GM12878 (cell line): Measurements from ENCODE around the gene POLR2B. TPM values are rescaled to one million over a fixed set of nuclear protein-coding genes. Genes with fewer than 3 reads are reported as not detected.
"Not testable (repeated sequence)": the region's sequence is repeated elsewhere in the genome, so short reads cannot be mapped to it uniquely, and the experiment has no call there.

Experiments
- ATAC-seq: fragments of 200-7000 bp; cut with Tn5 transposase; 3 replicates; pipeline ENCODE4 v1.9.1; 2020; ENCODE audit warnings: mild to moderate bottlenecking, moderate library complexity
- BruUV-seq: library from RNA; stranded (reverse); fragments of 400-500 nt; replicated peaks from 2 replicates; lab custom pipeline; 2021; lab: Mats Ljungman, UMichigan
- CTCF ChIA-PET: fragments of 300-600 bp; sonication (Branson Sonifier 250); formaldehyde crosslinking; extraction: SDS; loops from one replicate; lab custom pipeline; 2021; ENCODE audit warnings: inconsistent platforms; lab: Yijun Ruan, JAX
- POLR2A ChIA-PET: fragments of 350-600 bp; formaldehyde crosslinking; extraction: SDS; loops from one replicate; lab custom pipeline; 2021; ENCODE audit warnings: inconsistent platforms; lab: Charles Lee
- RAD21 ChIA-PET: fragments of 300-600 bp; sonication (Branson Sonifier 250); formaldehyde crosslinking; loops from one replicate; lab custom pipeline; 2023; ENCODE audit warnings: antibody characterized with exemption; ENCODE audit not compliant: unreplicated experiment; lab: Charles Lee
- SMC1A ChIA-PET: fragments of 300-600 bp; sonication (Branson Sonifier 250); formaldehyde crosslinking; loops from one replicate; lab custom pipeline; 2023; ENCODE audit not compliant: unreplicated experiment, uncharacterized antibody; lab: Charles Lee
- DNase-seq: peaks from one replicate; pipeline ENCODE4 v3.0.0-alpha.2; 2011; ENCODE audit warnings: low read depth, low spot score
- FAIRE-seq: peaks from 3 replicates; lab custom pipeline; 2011; peaks lifted over from hg19 to GRCh38; lab: Jason Lieb, UNC
- H2AFZ ChIP-seq: 2 replicates; pipeline ENCODE4 v1.6.0; 2011; ENCODE audit warnings: low read depth, low read length, control low read depth; ENCODE audit not compliant: control insufficient read depth
- H3K27ac ChIP-seq: 2 replicates; pipeline ENCODE4 v1.5.1; 2011; ENCODE audit warnings: control low read depth; ENCODE audit not compliant: control insufficient read depth, insufficient read depth
- H3K27me3 ChIP-seq, 2 experiments: replicated peaks in 1 of 2; 2 replicates each; pipeline versions ENCODE4 v1.6.0 to v1.6.1; 2011; ENCODE audit warnings: low read length in 1 of 2; ENCODE audit not compliant: control insufficient read depth in 2 of 2, insufficient read depth in 2 of 2
- H3K36me3 ChIP-seq, 2 experiments: 2 replicates each; pipeline ENCODE4 v1.5.1; 2011; ENCODE audit warnings: low read length in 1 of 2; ENCODE audit not compliant: control insufficient read depth in 2 of 2, insufficient read depth in 2 of 2
- H3K4me1 ChIP-seq: 2 replicates; pipeline ENCODE4 v1.6.1; 2011; ENCODE audit warnings: mild to moderate bottlenecking, low read length, moderate library complexity, mixed read lengths; ENCODE audit not compliant: control insufficient read depth, insufficient read depth
- H3K4me2 ChIP-seq: 2 replicates; pipeline ENCODE4 v1.6.0; 2011; ENCODE audit warnings: control low read depth; ENCODE audit not compliant: control insufficient read depth, insufficient read depth
- H3K4me3 ChIP-seq: fragments of 200-600 bp; sonication (generic); 2 replicates; pipeline ENCODE4 v1.5.1; 2016
- H3K79me2 ChIP-seq: 2 replicates; pipeline ENCODE4 v1.6.0; 2011; ENCODE audit warnings: low read length; ENCODE audit not compliant: control insufficient read depth, insufficient read depth
- H3K9ac ChIP-seq: 2 replicates; pipeline ENCODE4 v1.8.0; 2011; ENCODE audit warnings: low read length, control low read depth, mixed read lengths; ENCODE audit not compliant: control insufficient read depth, insufficient read depth
- H3K9me3 ChIP-seq: replicated peaks from 3 replicates; pipeline ENCODE4 v1.5.1; 2011; ENCODE audit warnings: mild to moderate bottlenecking, low read length; ENCODE audit not compliant: control insufficient read depth, insufficient read depth
- H4K20me1 ChIP-seq: 2 replicates; pipeline ENCODE4 v1.6.0; 2011; ENCODE audit not compliant: control insufficient read depth, insufficient read depth
- ATF7 ChIP-seq: fragments of 450-650 bp; IDR thresholded peaks from 2 replicates; pipeline ENCODE4 v1.6.1; 2016; ENCODE audit warnings: low read depth, mild to moderate bottlenecking
- BHLHE40 ChIP-seq, 2 experiments: fragments of 450-650 bp in 1 of 2; IDR thresholded peaks; 2 replicates each; pipeline ENCODE4 v1.6.1; 2011 to 2017; ENCODE audit warnings: low read depth in 2 of 2, borderline replicate concordance in 1 of 2, improper control_type of control experiment in 1 of 2, low read length in 1 of 2, mild to moderate bottlenecking in 1 of 2
- REST ChIP-seq: IDR thresholded peaks from 2 replicates; pipeline ENCODE4 v1.6.1; 2012; ENCODE audit warnings: mild to moderate bottlenecking, low read depth, low read length
- ZNF592 ChIP-seq: fragments of 450-650 bp; IDR thresholded peaks from 2 replicates; pipeline ENCODE4 v1.6.1; 2017; ENCODE audit warnings: mild to moderate bottlenecking, moderate library complexity
- WGBS: methylation state at CpG from one replicate; pipeline ENCODE4 v1.1.6; 2016; ENCODE audit warnings: low lambda C conversion rate; ENCODE audit not compliant: insufficient replicate concordance, insufficient coverage; ENCODE audit errors: missing lambda C conversion rate; 5-methylcytosine and 5-hydroxymethylcytosine counted together
- in situ Hi-C: fragments of 300-500 bp; cut with MboI; formaldehyde crosslinking; loops from 9 replicates; pipeline ENCODE4 v1.14.3; 2018; ENCODE audit warnings: mixed read lengths
- intact Hi-C: fragments of 100-400 bp; cut with micrococcal nuclease; formaldehyde crosslinking; loops from one replicate; pipeline ENCODE4 v1.14.2; 2022; ENCODE audit not compliant: unreplicated experiment
- polyA plus RNA-seq, 11 experiments: library from polyadenylated mRNA; depleted of rRNA in 4 of 11; unstranded in 6 of 11; stranded (reverse) in 5 of 11; fragments of >200 nt; fragmentation: Nextera tagmentation in 4 of 11; fragmentation: Illumina TruSeq in 1 of 11; extraction: Ambion mirVana in 4 of 11; extraction: Trizol in 1 of 11; gene quantifications; 1 replicate in 1 of 11; 2 replicates in 10 of 11; pipeline versions ENCODE4 v1.2.1 to v1.2.3, GENCODE V29; 2011 to 2016; ENCODE audit warnings: inconsistent platforms in 2 of 11, missing spikeins in 2 of 11, low read depth in 1 of 11
- total RNA-seq, 4 experiments: library from RNA; depleted of rRNA in 3 of 4; stranded (reverse); fragments of >200 nt in 3 of 4; fragmentation: Illumina TruSeq in 1 of 4; extraction: Trizol in 1 of 4; gene quantifications; 2 replicates each; pipeline versions ENCODE4 v1.2.1 to v1.2.3, GENCODE V29; 2013 to 2021

POLR2B gene
- total and polyA plus RNA-seq, 10 of the 15 experiments (the other 5 are each of a cell fraction or from before 2014, with no cell fraction given) = 46.0 to 183 (median 99.2) TPM

- SMC1A ChIA-PET, H3K9ac ChIP-seq, H3K79me2 ChIP-seq, BruUV-seq, H3K4me1 ChIP-seq, FAIRE-seq, H3K4me2 ChIP-seq, RAD21 ChIA-PET, H4K20me1 ChIP-seq, DNase-seq, H2AFZ ChIP-seq, H3K4me3 ChIP-seq, CTCF ChIA-PET, ATAC-seq, H3K27me3 ChIP-seq, H3K9me3 ChIP-seq, H3K27ac ChIP-seq, H3K36me3 ChIP-seq, intact Hi-C loops, in situ Hi-C loops: not testable (repeated sequence)
- POLR2A ChIA-PET = interaction anchor here (0.6 kb wide), 1 partner anchor 22 kb away, joined by 3 read pairs; no protein-coding TSS in a partner anchor
- WGBS = over 99% methylated on average over 14 of the region's 14 CpGs
Measured at GRCh38 chr4:56939826-56940225, 38.9 kb upstream of the POLR2B start.

GRCh38 chr4:56940403-56940802, 38.3 kb upstream of the POLR2B start:
- ChIA-PET CTCF (interaction anchor here (1.0 kb wide), 1 partner anchor 19 kb away, joined by 3 read pairs; no protein-coding TSS in a partner anchor), POLR2A (no interaction called here), SMC1A (interaction anchor here (1.3 kb wide), 1 partner anchor 38 kb away, joined by 3 read pairs; the partner anchor contains the start of gene NOA1), RAD21 (no interaction called here)
- Histone ChIP-seq H4K20me1 (no peaks in the 10 kb centered on the region), H3K36me3 (no peaks in the 10 kb centered on the region; a peak in 3 of 4 replicates), H3K4me1 (no peaks in the 10 kb centered on the region), H3K27me3 (no peaks in the 10 kb centered on the region), H3K4me3 (no peak overlapping the region), H3K9ac (no peak overlapping the region), H3K79me2 (no peaks in the 10 kb centered on the region), H3K27ac (no peak overlapping the region), H3K9me3 (no peaks in the 10 kb centered on the region), H3K4me2 (no peak overlapping the region), H2AFZ (no peak overlapping the region)
- no TSS peak for BruUV-seq
- no peak for DNase-seq
- 97% methylated on average over 12 of the region's 12 CpGs for WGBS
- no peak for ATAC-seq
- intact Hi-C loops = no loop called here
- FAIRE-seq = no peak
- in situ Hi-C loops = no loop called here
- TF ChIP-seq REST (no peak), ZNF592 (no peak), ATF7 (no peak), BHLHE40 (IDR thresholded peaks at IDR 0.05; ENCODE audit: borderline replicate concordance in 1 of 2, low read depth in 2 of 2, low read length in 1 of 2) (no peak)
